OCI-LY7 (cell line): ENCODE results near the gene NRP1. TPM values are rescaled to one million over a fixed set of nuclear protein-coding genes. Genes with fewer than 3 reads are reported as not detected.

Source experiments
- BruUV-seq: library from RNA; stranded (reverse); fragments of 400-500 nt; replicated peaks from 2 replicates; lab custom pipeline; 2021; lab: Mats Ljungman, UMichigan
- CTCF ChIA-PET: fragments of 300-600 bp; sonication (Branson Sonifier 250); formaldehyde crosslinking; loops from one replicate; lab custom pipeline; 2022; ENCODE audit warnings: antibody characterized with exemption; ENCODE audit not compliant: unreplicated experiment; lab: Charles Lee
- POLR2A ChIA-PET: fragments of 300-600 bp; sonication (Branson Sonifier 250); formaldehyde crosslinking; loops from one replicate; lab custom pipeline; 2022; ENCODE audit warnings: antibody characterized with exemption; lab: Charles Lee
- DNase-seq: peaks from one replicate; pipeline ENCODE4 v3.0.0-alpha.2; 2015; ENCODE audit warnings: low spot score
- H2AFZ ChIP-seq: fragments of 200-600 bp; sonication (generic), shearing (Covaris generic); 2 replicates; pipeline ENCODE4 v1.6.1; 2014; ENCODE audit warnings: mild to moderate bottlenecking, antibody characterized with exemption, low read length, moderate library complexity
- H3K27ac ChIP-seq: fragments of 200-600 bp; sonication (generic); 2 replicates; pipeline ENCODE4 v1.5.1; 2014; ENCODE audit warnings: mixed run types, low read depth, mild to moderate bottlenecking, moderate library complexity, low read length, inconsistent platforms; ENCODE audit not compliant: poor library complexity, severe bottlenecking
- H3K36me3 ChIP-seq: fragments of 200-600 bp; sonication (generic); 2 replicates; pipeline ENCODE4 v1.6.1; 2014; ENCODE audit warnings: mild to moderate bottlenecking, antibody characterized with exemption, low read length, moderate library complexity, mixed read lengths; ENCODE audit not compliant: insufficient read depth
- H3K4me1 ChIP-seq: fragments of 200-600 bp; sonication (generic); 2 replicates; pipeline ENCODE4 v1.5.1; 2014; ENCODE audit warnings: mild to moderate bottlenecking, low read length; ENCODE audit not compliant: insufficient read depth, poor library complexity, severe bottlenecking
- H3K4me2 ChIP-seq: fragments of 200-600 bp; sonication (generic); 2 replicates; pipeline ENCODE4 v1.6.1; 2014; ENCODE audit warnings: mild to moderate bottlenecking, low read length
- H3K4me3 ChIP-seq: fragments of 200-600 bp; sonication (generic); 2 replicates; pipeline ENCODE4 v1.5.1; 2014; ENCODE audit warnings: mild to moderate bottlenecking, low read depth, low read length; ENCODE audit not compliant: poor library complexity, severe bottlenecking
- H3K79me2 ChIP-seq: fragments of 200-600 bp; sonication (generic); 2 replicates; pipeline ENCODE4 v1.6.1; 2016; ENCODE audit warnings: low read depth, mild to moderate bottlenecking, low read length, moderate library complexity, mixed read lengths; ENCODE audit not compliant: insufficient read depth
- H3K9me2 ChIP-seq: fragments of 200-600 bp; sonication (generic); 2 replicates; pipeline ENCODE4 v1.6.1; 2016; ENCODE audit warnings: mild to moderate bottlenecking, low read length, mixed read lengths; ENCODE audit not compliant: insufficient read depth
- H3K9me3 ChIP-seq: fragments of 200-600 bp; sonication (generic); 2 replicates; pipeline ENCODE4 v1.6.1; 2014; ENCODE audit warnings: mild to moderate bottlenecking, mixed run types, low read length, mixed read lengths
- H4K20me1 ChIP-seq: fragments of 200-600 bp; sonication (generic); 2 replicates; pipeline ENCODE4 v1.6.1; 2014; ENCODE audit warnings: mild to moderate bottlenecking, antibody characterized with exemption, low read length, moderate library complexity, mixed read lengths; ENCODE audit not compliant: insufficient read depth
- CTCF ChIP-seq: fragments of 200-600 bp; sonication (generic); conservative IDR thresholded peaks from 2 replicates; pipeline ENCODE4 v1.5.1; 2014; ENCODE audit warnings: mild to moderate bottlenecking, antibody characterized with exemption, low read length, moderate library complexity, mixed read lengths
- EZH2phosphoT487 ChIP-seq: fragments of 200-600 bp; sonication (generic); IDR thresholded peaks from 2 replicates; pipeline ENCODE4 v1.6.1; 2018; ENCODE audit warnings: low read depth, borderline replicate concordance, mild to moderate bottlenecking, mixed run types, antibody characterized with exemption, low read length, moderate library complexity, mixed read lengths
- intact Hi-C: fragments of 100-400 bp; cut with micrococcal nuclease; formaldehyde crosslinking; loops from one replicate; pipeline ENCODE4 v1.10.0; 2022; ENCODE audit not compliant: unreplicated experiment
- total RNA-seq, 2 experiments: library from RNA; depleted of rRNA in 1 of 2; stranded (reverse); fragments of >200 nt in 1 of 2; shearing (Covaris generic) in 1 of 2; gene quantifications; 2 replicates each; pipeline ENCODE4 v1.2.3, GENCODE V29; 2014 to 2022

NRP1 gene
- total RNA-seq, 2 experiments from 2014 or later: not detected

- H4K20me1 ChIP-seq: no peaks in the 10 kb centered on the region
- H3K27ac ChIP-seq: no peak overlapping the region
- H3K79me2 ChIP-seq: no peaks in the 10 kb centered on the region
- ChIA-PET CTCF (interaction anchor here (0.9 kb wide), 1 partner anchor 11 kb away, joined by 3 read pairs; no protein-coding TSS in a partner anchor), POLR2A (interaction anchor here (0.6 to 1.6 kb wide), 3 partner anchors 23 to 254 kb away, joined by 3 to 4 read pairs (median 4); no protein-coding TSS in a partner anchor)
- no peak for DNase-seq
- TF ChIP-seq CTCF (0 out of 2 replicates have a peak, but pooled peaks have one; percentile 20), EZH2phosphoT487 (no peak)
- H3K36me3 ChIP-seq: no peaks in the 10 kb centered on the region
- H3K4me3 ChIP-seq: no peak overlapping the region
- H3K9me2 ChIP-seq: no peaks in the 10 kb centered on the region
- H2AFZ ChIP-seq: peak overlapping the region; percentile 26; the same call in 1 of the 2 replicates
- no peaks in the 10 kb centered on the region for H3K9me3 ChIP-seq
- BruUV-seq: no TSS peak
- intact Hi-C loops: loop anchor here (5.0 kb wide), 1 partner anchor 1443 kb away; no protein-coding TSS in a partner anchor
- H3K4me2 ChIP-seq: no peak overlapping the region
- peaks cover 4% of the 10 kb centered on the region for H3K4me1 ChIP-seq
Observed at GRCh38 chr10:33193701-33194521, 140.6 kb downstream of the NRP1 start.

- Histone ChIP-seq H3K4me2 (no peak overlapping the region), H3K9me2 (no peaks in the 10 kb centered on the region), H2AFZ (peak overlapping the region; percentile 26; the same call in 1 of the 2 replicates), H3K27ac (no peak overlapping the region), H3K4me3 (no peak overlapping the region), H3K36me3 (no peaks in the 10 kb centered on the region), H3K79me2 (no peaks in the 10 kb centered on the region), H3K9me3 (no peaks in the 10 kb centered on the region), H3K4me1 (peaks cover 4% of the 10 kb centered on the region), H4K20me1 (no peaks in the 10 kb centered on the region)
- TF ChIP-seq CTCF (peak; percentile 92), EZH2phosphoT487 (no peak)
- POLR2A ChIA-PET: interaction anchor here (0.6 to 1.6 kb wide), 3 partner anchors 13 to 254 kb away, joined by 3 to 4 read pairs (median 4); no protein-coding TSS in a partner anchor
- DNase-seq: peak; percentile 78
- BruUV-seq: no TSS peak
- intact Hi-C loops: loop anchor here (5.0 kb wide), 1 partner anchor 1444 kb away; no protein-coding TSS in a partner anchor
- CTCF ChIA-PET: interaction anchor here (0.9 kb wide), 1 partner anchor 10 kb away, joined by 3 read pairs; no protein-coding TSS in a partner anchor
Observed at GRCh38 chr10:33193057-33193700, 141.3 kb downstream of the NRP1 start.
